Measurements from ENCODE around the gene TTLL7. TPM values are rescaled to one million over a fixed set of nuclear protein-coding genes. Genes with fewer than 3 reads are reported as not detected.

TTLL7 gene
- total RNA-seq, 1 donor from 2014 or later = 22.6 TPM

DNA sequence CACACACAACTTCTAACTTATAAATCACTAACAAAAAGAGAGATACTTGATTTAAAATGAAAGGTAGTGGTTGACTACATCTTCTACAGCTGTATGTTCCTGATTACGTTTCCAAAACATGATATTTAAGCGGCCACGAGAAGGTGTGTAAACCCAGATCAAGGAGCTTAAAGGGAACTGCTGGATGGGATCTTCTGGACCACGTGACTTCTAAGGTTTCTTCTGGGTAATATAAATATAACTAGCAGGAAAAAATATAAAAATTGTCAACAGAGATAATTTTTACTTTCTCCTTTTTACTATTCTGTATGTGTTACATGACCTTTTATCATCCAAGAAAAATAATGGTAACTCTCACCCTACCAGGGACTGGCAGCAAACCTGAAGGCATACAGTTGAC lies 66.2 kb downstream of the TTLL7 start:
- H3K4me1 Mint-ChIP-seq (ENCODE audit: low read depth) = peaks cover 6% of the 10 kb centered on the region
- no peak overlapping the region for H3K27ac Mint-ChIP-seq (ENCODE audit: unreplicated experiment)
- no peak for TF ChIP-seq CTCF (IDR thresholded peaks at IDR 0.05)
- DNase-seq (ENCODE audit: low spot score) = no peak
- no peaks in the 10 kb centered on the region for H3K9me3 Mint-ChIP-seq (ENCODE audit: low read depth)
- H3K4me3 Mint-ChIP-seq (ENCODE audit: unreplicated experiment) = no peak overlapping the region
- H3K36me3 Mint-ChIP-seq (ENCODE audit: low read depth) = peaks cover 3% of the 10 kb centered on the region
- H3K27me3 Mint-ChIP-seq (ENCODE audit: low read depth) = no peaks in the 10 kb centered on the region

DNA sequence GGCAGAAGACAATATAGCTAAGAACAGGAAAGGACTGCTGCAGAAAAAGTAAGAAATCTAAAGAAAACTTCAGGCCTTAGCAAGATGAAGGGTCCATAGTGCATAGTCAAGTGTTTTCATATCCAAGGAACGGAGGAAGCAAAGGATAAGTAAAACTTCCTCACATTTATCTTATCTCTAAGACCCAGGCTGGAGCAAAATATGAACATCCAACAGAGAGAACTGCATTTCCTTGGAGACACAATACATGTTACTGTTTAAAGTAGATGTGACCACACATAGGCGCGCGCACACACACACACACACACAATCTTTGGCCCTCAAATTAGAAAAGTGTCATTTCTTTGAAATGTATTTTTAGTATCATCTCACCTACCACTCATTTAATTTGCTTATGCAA lies 66.7 kb downstream of the TTLL7 start:
- Mint-ChIP-seq H3K9me3 (ENCODE audit: low read depth) (no peaks in the 10 kb centered on the region), H3K4me3 (ENCODE audit: unreplicated experiment) (no peak overlapping the region), H3K27me3 (ENCODE audit: low read depth) (no peaks in the 10 kb centered on the region), H3K4me1 (ENCODE audit: low read depth) (peaks cover 8% of the 10 kb centered on the region), H3K36me3 (ENCODE audit: low read depth) (peaks cover 2% of the 10 kb centered on the region), H3K27ac (ENCODE audit: unreplicated experiment) (no peak overlapping the region)
- DNase-seq (ENCODE audit: low spot score) = no peak
- TF ChIP-seq CTCF (IDR thresholded peaks at IDR 0.05) = no peak

DNA sequence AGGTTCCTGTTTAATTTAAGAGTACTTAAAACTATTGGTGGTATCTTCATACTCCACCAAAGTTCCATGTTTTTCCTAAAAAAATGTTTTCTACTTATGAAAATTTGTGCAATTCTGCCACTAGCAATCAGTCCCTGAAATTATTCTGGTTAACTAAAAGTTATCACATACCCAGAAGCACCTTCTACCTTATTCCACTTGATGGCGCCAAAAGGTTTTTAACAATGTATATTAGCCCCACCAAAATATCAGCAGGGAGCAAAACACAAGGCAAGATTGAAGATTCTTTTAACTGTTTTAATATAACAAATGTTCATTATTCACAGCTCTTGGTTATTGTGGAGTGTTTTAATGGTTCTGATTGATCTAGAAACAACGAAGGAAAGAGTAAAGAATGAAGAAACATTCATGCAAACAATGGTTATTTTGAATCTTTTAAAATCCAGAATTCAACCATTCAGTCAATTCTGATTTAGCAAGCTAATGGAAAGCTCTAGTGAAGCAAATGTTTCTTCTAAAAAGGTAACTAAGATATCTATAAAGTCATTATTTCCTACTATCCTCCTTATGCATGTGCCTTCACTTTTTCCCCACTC lies 67.2 kb downstream of the TTLL7 start:
- TF ChIP-seq CTCF (IDR thresholded peaks at IDR 0.05) = peak; percentile 92
- peaks cover under 1% of the 10 kb centered on the region for H3K36me3 Mint-ChIP-seq (ENCODE audit: low read depth)
- H3K4me3 Mint-ChIP-seq (ENCODE audit: unreplicated experiment) = no peak overlapping the region
- H3K9me3 Mint-ChIP-seq (ENCODE audit: low read depth) = no peaks in the 10 kb centered on the region
- H3K4me1 Mint-ChIP-seq (ENCODE audit: low read depth) = peaks cover 10% of the 10 kb centered on the region
- no peak overlapping the region for H3K27ac Mint-ChIP-seq (ENCODE audit: unreplicated experiment)
- DNase-seq (ENCODE audit: low spot score) = no peak
- H3K27me3 Mint-ChIP-seq (ENCODE audit: low read depth) = no peaks in the 10 kb centered on the region

GRCh38 chr1:83929184-83929583 lies 69.7 kb downstream of the TTLL7 start:
- no peak for DNase-seq (ENCODE audit: low spot score)
- H3K27ac Mint-ChIP-seq (ENCODE audit: unreplicated experiment) = no peak overlapping the region
- no peak for TF ChIP-seq CTCF (IDR thresholded peaks at IDR 0.05)
- H3K4me1 Mint-ChIP-seq (ENCODE audit: low read depth) = peaks cover 10% of the 10 kb centered on the region
- peaks cover 3% of the 10 kb centered on the region for H3K36me3 Mint-ChIP-seq (ENCODE audit: low read depth)
- no peaks in the 10 kb centered on the region for H3K27me3 Mint-ChIP-seq (ENCODE audit: low read depth)
- H3K4me3 Mint-ChIP-seq (ENCODE audit: unreplicated experiment) = no peak overlapping the region
- H3K9me3 Mint-ChIP-seq (ENCODE audit: low read depth) = no peaks in the 10 kb centered on the region

DNA sequence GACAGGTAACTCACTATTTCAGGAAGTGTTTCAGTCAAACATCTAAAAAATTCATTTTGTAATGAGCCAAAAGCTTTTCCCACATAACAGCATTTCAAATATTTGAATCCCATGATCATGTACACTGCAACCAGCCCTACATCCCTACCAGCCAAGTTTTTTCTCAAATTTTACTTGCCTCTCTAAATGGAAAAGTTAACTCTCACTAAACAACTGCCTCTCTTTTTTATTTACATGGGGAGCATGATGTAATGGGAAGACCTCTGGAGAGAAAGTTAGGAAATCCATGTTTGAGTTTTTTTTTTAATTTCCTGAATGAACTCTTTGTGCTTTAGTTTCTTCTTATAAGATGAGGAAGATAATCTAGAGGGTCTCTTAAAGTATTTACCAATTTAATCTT lies 70.5 kb downstream of the TTLL7 start:
- Mint-ChIP-seq H3K4me3 (ENCODE audit: unreplicated experiment) (no peak overlapping the region), H3K27me3 (ENCODE audit: low read depth) (no peaks in the 10 kb centered on the region), H3K9me3 (ENCODE audit: low read depth) (no peaks in the 10 kb centered on the region), H3K36me3 (ENCODE audit: low read depth) (peaks cover 3% of the 10 kb centered on the region), H3K4me1 (ENCODE audit: low read depth) (peaks cover 10% of the 10 kb centered on the region), H3K27ac (ENCODE audit: unreplicated experiment) (no peak overlapping the region)
- no peak for TF ChIP-seq CTCF (IDR thresholded peaks at IDR 0.05)
- DNase-seq (ENCODE audit: low spot score) = no peak
